ENCODE data around the gene KRTAP12-1. TPM values are rescaled to one million over a fixed set of nuclear protein-coding genes. Genes with fewer than 3 reads are reported as not detected.

KRTAP12-1 gene
- total RNA-seq (2021; ENCODE audit: unreplicated experiment), result not detected
- not detected for polyA plus RNA-seq (2012; ENCODE audit: insufficient read length)
- not detected for Bru-seq, nascent RNA
- BruChase-seq, experiment 1, labeled RNA remaining after a 2-hour chase, result not detected
- not detected for BruChase-seq, experiment 2, labeled RNA remaining after a 6-hour chase
- long read RNA-seq, result 0 reads

- H3K27me3 ChIP-seq (ENCODE audit: control insufficient read depth, insufficient read depth, low read length), result no peaks in the 10 kb centered on the region
- CTCF ChIA-PET, result no interaction called here
- ATAC-seq, result no peak
- no peaks in the 10 kb centered on the region for H3K9me3 ChIP-seq (ENCODE audit: control insufficient read depth, insufficient read depth, low read depth, low read length)
- intact Hi-C loops (cut with micrococcal nuclease; ENCODE audit: unreplicated experiment) (no loop called here), in situ Hi-C loops (cut with HindIII; ENCODE audit: low pct_unique_long_range_greater_than_20kb, low sequenced_read_pairs) (no loop called here)
- no peaks in the 10 kb centered on the region for H3K4me1 ChIP-seq (ENCODE audit: control insufficient read depth, insufficient read depth, low read length)
- TF ChIP-seq CTCF (IDR thresholded peaks at IDR 0.05), result no peak
- TF ChIP-seq POLR2AphosphoS5 (IDR thresholded peaks at IDR 0.05; ENCODE audit: low read depth, low read length), result no peak
- no peak for TF ChIP-seq REST (IDR thresholded peaks at IDR 0.05; ENCODE audit: insufficient read depth in 1 of 2, low read depth in 2 of 2, low read length in 1 of 2)
- no peak for TF ChIP-seq TCF7L2 (IDR thresholded peaks at IDR 0.05; ENCODE audit: low read depth, low read length)
- TF ChIP-seq SIN3A (IDR thresholded peaks at IDR 0.05; ENCODE audit: borderline replicate concordance, insufficient read depth, low read depth, low read length), result no peak
- POLR2A ChIA-PET, result no interaction called here
- no peak within 1 kb of the TSS for H3K4me3 ChIP-seq (ENCODE audit: low read depth in 2 of 2, low read length in 2 of 2)
- BruUV-seq (replicated peaks), result no TSS peak
- DNase-seq (ENCODE audit: low read depth, low spot score), result no peak
- no peak within 1 kb of the TSS for H3K27ac ChIP-seq (ENCODE audit: low read length)
- no peaks in the 10 kb centered on the region for H3K36me3 ChIP-seq (ENCODE audit: control insufficient read depth, insufficient read depth, low read length)
These were observed at the start of gene KRTAP12-1 for GRCh38 chr21:44681861-44682579. TSS of gene KRTAP12-1 (minus strand) at chr21:44682163. CDS start at chr21:44682123, 40 bp downstream.

- no TSS peak for BruUV-seq (replicated peaks)
- intact Hi-C loops (cut with micrococcal nuclease; ENCODE audit: unreplicated experiment), result no loop called here
- CTCF ChIA-PET, result no interaction called here
- TF ChIP-seq TCF7L2 (IDR thresholded peaks at IDR 0.05; ENCODE audit: low read depth, low read length) (no peak), CTCF (IDR thresholded peaks at IDR 0.05) (no peak), SIN3A (IDR thresholded peaks at IDR 0.05; ENCODE audit: borderline replicate concordance, insufficient read depth, low read depth, low read length) (no peak), POLR2AphosphoS5 (IDR thresholded peaks at IDR 0.05; ENCODE audit: low read depth, low read length) (no peak), REST (IDR thresholded peaks at IDR 0.05; ENCODE audit: insufficient read depth in 1 of 2, low read depth in 2 of 2, low read length in 1 of 2) (no peak)
- no peaks in the 10 kb centered on the region for H3K9me3 ChIP-seq (ENCODE audit: control insufficient read depth, insufficient read depth, low read depth, low read length)
- H3K27ac ChIP-seq (ENCODE audit: low read length), result no peak overlapping the region
- DNase-seq (ENCODE audit: low read depth, low spot score) (no peak), ATAC-seq (no peak)
- no peaks in the 10 kb centered on the region for H3K36me3 ChIP-seq (ENCODE audit: control insufficient read depth, insufficient read depth, low read length)
- H3K4me3 ChIP-seq (ENCODE audit: low read depth in 2 of 2, low read length in 2 of 2), result no peak overlapping the region
- H3K27me3 ChIP-seq (ENCODE audit: control insufficient read depth, insufficient read depth, low read length), result no peaks in the 10 kb centered on the region
- no peaks in the 10 kb centered on the region for H3K4me1 ChIP-seq (ENCODE audit: control insufficient read depth, insufficient read depth, low read length)
- POLR2A ChIA-PET, result no interaction called here
- in situ Hi-C loops (cut with HindIII; ENCODE audit: low pct_unique_long_range_greater_than_20kb, low sequenced_read_pairs), result no loop called here
These were observed 49.1 kb upstream of the KRTAP12-1 start for GRCh38 chr21:44730951-44731579.
